GM18907 (cell line): ENCODE results near the gene MAPK7.

Experiments used
- ATAC-seq: cut with Tn5 transposase; IDR thresholded peaks from one replicate; pipeline ENCODE4 v1.9.1; 2021; ENCODE audit warnings: mild to moderate bottlenecking, moderate library complexity; ENCODE audit not compliant: unreplicated experiment

The MAPK7 gene

GRCh38 chr17:19377602-19378415 is 489 bp upstream of the MAPK7 start:
- peak; percentile 89 for ATAC-seq

GRCh38 chr17:19379361-19380065 is 1.2 kb downstream of the MAPK7 start:
- no peak for ATAC-seq

DNA sequence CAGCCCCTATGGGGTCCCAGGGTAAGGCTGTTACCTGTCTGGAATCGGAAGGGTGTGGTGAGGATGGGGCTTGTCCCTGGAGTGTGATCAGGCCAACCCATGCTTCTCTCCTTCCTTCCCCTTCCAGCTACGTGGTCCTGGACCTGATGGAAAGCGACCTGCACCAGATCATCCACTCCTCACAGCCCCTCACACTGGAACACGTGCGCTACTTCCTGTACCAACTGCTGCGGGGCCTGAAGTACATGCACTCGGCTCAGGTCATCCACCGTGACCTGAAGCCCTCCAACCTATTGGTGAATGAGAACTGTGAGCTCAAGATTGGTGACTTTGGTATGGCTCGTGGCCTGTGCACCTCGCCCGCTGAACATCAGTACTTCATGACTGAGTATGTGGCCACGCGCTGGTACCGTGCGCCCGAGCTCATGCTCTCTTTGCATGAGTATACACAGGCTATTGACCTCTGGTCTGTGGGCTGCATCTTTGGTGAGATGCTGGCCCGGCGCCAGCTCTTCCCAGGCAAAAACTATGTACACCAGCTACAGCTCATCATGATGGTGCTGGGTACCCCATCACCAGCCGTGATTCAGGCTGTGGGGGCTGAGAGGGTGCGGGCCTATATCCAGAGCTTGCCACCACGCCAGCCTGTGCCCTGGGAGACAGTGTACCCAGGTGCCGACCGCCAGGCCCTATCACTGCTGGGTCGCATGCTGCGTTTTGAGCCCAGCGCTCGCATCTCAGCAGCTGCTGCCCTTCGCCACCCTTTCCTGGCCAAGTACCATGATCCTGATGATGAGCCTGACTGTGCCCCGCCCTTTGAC is 2.4 kb downstream of the MAPK7 start:
- no peak for ATAC-seq

- ATAC-seq = no peak
Observed at GRCh38 chr17:19381361-19381740, 3.1 kb downstream of the MAPK7 start.

DNA sequence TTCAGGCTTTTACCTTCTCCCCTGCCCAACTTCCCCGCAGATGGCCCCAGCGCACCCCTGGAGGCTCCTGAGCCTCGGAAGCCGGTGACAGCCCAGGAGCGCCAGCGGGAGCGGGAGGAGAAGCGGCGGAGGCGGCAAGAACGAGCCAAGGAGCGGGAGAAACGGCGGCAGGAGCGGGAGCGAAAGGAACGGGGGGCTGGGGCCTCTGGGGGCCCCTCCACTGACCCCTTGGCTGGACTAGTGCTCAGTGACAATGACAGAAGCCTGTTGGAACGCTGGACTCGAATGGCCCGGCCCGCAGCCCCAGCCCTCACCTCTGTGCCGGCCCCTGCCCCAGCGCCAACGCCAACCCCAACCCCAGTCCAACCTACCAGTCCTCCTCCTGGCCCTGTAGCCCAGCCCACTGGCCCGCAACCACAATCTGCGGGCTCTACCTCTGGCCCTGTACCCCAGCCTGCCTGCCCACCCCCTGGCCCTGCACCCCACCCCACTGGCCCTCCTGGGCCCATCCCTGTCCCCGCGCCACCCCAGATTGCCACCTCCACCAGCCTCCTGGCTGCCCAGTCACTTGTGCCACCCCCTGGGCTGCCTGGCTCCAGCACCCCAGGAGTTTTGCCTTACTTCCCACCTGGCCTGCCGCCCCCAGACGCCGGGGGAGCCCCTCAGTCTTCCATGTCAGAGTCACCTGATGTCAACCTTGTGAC is 3.6 kb downstream of the MAPK7 start:
- ATAC-seq = no peak

GRCh38 chr17:19382531-19383444 is 4.5 kb downstream of the MAPK7 start:
- no peak for ATAC-seq

DNA sequence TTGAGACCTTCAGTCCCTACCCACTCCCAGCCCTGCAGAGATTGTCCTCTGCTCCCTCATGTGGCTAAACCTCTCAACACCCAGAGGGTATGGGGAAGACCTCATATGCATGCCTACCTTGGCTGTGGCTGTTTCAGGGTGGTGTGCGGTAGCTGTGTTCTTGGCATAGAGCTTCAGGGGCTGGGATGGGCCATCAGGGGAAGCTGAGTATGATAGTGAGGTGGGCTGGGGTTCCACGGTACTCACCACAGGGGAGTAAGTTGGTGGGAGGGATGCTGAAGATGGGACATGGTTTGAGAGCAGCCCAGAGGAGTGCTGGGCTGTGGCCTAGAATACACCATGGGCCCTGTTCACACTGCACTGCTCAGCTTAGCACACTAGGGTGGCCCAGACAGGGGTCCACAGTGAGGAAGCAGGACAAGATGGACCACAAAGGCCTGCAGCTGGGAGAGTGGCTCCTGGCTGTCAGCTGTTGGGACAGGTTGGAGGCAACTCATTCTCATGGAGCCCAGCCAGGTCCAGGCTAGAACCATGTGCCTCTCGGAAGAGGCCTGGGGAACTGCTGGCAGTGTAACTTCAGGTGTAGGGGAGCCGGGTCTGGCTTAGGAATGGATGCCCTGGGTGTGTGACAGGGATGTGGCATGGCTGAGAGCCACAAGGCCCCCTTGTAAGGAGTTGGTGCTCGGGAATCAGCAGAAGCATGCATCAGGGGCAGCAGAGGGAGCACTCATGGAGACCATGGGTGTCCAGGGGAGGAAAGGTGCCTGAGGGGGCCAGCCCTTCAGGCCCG is 5.6 kb downstream of the MAPK7 start:
- ATAC-seq = no peak

DNA sequence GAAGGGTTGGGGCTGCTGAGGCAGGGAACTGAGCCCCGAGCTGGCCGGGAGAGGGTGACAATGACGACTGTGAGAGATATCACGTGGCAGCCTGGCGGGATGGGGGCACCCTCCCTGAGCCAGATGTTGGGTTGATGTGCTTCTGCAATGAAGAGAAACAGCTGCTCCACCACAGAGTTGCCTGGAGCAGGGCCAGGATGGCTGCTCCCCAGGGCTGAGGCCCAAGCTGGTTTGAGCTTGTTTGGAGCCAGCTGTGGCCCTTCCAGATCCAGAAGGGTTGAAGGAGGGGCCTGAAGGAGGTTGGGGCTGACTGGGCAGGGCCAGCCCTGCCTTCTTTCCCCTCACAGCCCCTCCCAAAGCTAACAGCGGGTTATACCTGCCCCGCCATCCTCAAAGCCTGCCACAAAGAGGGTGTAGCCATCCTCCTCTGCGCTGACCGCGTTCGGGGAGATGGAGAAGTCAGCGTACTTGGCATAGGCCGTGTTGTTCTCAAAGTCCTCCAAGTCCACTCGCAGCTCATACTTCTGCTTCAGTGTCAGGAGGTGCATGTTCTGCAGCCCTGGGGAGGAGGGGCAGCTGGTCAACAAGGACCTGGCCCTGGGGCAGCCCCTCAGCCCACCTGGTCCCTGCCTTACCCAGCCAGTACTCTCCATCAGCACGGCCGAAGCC is 6.6 kb downstream of the MAPK7 start:
- ATAC-seq = no peak

GRCh38 chr17:19385521-19385983 is 7.3 kb downstream of the MAPK7 start:
- ATAC-seq = no peak

DNA sequence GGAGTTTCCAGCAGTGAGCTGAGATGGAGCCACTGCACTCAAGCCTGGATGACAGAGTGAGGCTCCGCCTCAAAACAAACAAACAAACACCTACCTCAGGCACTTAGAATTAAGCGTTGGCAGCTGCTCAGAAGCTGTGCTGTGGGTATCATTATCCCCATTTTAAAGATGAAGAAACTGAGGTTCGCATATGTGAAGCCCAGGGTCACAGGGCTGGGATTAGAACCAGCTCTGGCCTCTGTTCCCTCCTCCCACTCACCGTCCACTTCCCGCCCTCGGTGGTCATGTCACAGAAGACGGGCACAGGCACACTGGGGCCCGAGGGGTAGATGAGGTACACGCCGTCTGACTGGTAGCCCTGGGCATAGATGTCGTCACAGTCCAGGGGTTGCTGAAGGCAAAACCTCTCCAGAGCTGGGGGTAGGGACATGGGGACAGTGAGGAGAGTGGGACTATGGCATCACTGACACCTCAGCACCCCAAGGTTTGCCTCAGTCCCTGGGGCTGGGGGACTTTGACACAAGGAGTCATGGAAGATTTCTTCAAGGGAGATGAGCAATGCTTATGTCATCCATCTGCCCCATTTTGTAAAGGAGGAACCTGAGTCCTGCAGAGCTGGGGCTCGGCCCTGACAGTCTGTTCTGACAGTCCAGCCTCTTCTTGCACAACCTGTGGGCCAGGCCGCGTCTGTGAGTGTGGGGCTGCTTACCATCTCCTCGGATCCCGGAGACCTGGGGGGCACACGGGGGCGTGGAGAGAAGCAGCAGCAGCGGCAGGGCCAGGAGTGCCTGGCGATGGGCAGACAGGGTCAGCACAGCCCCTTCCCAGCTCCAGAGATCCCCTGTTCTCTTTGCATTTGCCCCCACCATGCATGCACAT is 8.0 kb downstream of the MAPK7 start:
- no peak for ATAC-seq

DNA sequence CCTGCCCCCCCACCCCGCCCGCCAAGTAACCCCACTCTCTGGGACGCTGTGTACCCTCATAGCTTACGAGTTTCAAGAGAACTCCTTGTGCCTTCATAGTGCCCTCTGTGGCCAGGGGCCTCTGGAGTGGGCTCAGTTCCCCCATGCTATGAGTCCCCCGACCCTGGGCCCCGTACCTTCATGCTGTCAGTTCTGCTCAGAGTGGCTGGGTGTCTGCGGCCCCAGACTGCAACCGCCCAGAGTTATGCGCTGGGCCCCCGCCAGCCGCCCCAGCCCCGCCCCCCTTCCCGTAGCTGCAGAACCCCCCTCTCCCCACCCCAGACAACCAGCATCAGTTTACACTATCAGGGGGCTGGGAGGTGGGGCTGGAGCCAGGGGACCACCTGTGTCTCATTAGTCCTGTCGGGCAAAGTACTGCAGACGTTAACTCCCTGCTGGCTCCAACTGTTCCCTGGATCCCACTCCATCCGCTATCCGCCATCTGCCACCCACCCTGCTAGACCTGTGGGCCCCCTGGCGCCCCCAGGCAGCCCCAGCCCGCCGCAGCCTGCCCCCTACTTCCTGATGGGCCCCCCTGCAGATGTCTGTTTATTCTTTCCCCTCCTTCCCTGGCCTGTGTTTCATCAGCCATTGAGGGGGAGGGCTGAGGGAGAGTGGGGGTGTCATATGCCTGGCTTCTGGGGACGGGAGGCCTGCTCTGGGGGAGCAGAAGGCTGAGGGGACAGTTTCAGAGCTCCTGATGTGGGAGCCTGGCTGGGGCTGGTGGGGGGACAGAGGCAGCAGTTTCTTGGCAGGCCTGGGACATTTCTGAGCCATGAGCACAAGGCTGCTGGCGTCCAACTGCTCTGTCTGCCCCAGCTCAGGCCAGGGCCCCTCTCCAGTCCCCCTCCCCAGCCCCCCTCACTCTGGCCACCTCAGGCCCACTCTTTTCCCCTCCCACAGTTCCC is 8.9 kb downstream of the MAPK7 start, which contains the start of gene MFAP4:
TSS of gene MFAP4 (minus strand) at position 217 of the 947 bp plus-strand sequence. CDS start at position 182, 35 bp downstream.
- ATAC-seq = no peak

GRCh38 chr17:19387921-19388521 is 9.7 kb downstream of the MAPK7 start:
- ATAC-seq = no peak

DNA sequence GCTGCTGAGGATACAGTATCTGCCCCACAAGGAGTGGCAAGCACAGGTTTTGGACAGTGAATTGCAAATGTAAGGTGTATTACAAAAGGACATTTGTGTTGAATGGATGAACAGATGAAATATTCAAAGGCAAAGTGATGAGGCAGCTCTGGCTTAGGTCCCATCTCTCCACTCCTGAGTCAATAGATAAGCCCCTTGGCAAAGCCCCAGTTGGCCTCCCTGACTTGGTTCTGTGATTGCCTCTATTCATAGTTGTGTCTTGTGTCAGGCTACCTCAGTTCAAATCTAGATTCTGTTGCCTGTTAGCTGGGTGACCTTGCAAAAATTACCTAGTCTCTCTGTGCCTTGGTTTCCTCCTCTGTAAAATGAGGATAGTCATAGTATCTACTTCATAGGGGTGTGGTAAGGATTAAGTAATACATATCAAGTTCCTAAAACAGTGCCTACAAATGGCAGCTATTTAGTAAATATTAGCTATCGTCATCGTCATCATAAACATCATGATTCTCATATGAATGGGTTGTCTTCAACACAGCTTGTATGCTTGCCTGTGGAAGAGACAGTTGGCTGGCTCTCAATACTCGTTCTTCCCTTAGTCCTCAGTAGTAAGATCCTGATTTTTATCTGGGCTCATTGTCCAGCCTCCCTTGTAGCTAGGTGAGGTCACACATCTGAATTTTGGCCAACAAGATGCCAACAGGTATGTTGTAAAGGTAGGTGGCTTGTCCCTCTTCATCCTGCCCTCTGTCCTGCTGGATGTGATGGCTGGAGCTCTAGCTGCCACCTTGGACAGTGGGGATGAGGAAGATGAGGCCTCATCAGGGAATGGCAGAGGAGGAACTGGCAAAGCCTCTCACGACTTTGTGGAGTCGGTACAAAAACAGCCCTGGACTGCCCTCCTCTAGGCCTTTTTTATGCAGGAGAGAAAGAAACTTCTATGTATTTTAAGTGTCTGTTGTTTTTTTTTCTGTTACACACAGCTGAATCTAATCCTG is 10.8 kb downstream of the MAPK7 start:
- ATAC-seq = no peak

- ATAC-seq = no peak
Observed at GRCh38 chr17:19390951-19391350, 12.7 kb downstream of the MAPK7 start.

DNA sequence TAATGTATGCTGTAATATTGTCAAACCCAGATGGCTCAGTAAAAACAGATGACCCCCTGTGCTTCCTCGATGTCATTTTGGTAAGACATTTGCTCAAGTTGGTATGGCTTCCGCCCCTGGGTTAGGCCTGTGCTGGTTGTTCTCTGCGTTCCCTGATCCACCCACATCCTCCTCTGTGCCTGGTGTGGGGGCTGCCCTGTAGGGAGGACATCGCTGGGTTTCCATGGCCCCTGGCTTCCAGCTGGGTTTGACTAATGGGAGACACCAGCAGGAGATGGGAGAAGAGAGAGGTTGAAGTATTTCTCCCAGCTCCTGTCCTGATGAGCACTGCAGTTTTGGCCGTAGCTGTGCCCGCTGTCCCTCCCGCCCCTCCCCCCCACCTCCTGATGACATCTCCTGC is 13.1 kb downstream of the MAPK7 start:
- no peak for ATAC-seq
